GM18507 (cell line): ENCODE measurements around the gene CBX4.
"Not testable (repeated sequence)": the region's sequence is repeated elsewhere in the genome, so short reads cannot be mapped to it uniquely, and the experiment has no call there.

ENCODE experiments used
- DNase-seq: peaks from one replicate; pipeline ENCODE4 v3.0.0; 2011; ENCODE audit warnings: low read depth; ENCODE audit not compliant: insufficient read length; ENCODE audit errors: extremely low spot score
- FAIRE-seq: peaks from 2 replicates; lab custom pipeline; 2011; peaks lifted over from hg19 to GRCh38; lab: Jason Lieb, UNC

The CBX4 gene

GRCh38 chr17:79862238-79862637 is 23.0 kb upstream of the CBX4 start:
- DNase-seq (no peak), FAIRE-seq (no peak)

- DNase-seq (no peak), FAIRE-seq (no peak)
Observed at GRCh38 chr17:79861413-79862216, 22.4 kb upstream of the CBX4 start.

- no peak for FAIRE-seq
- DNase-seq: no peak
Observed at GRCh38 chr17:79859676-79860615, 20.7 kb upstream of the CBX4 start.

GRCh38 chr17:79857095-79857494 is 17.9 kb upstream of the CBX4 start:
- no peak for FAIRE-seq
- DNase-seq: no peak

- no peak for FAIRE-seq
- DNase-seq: no peak
Observed at GRCh38 chr17:79855331-79856124, 16.3 kb upstream of the CBX4 start.

GRCh38 chr17:79854080-79855060 is 15.1 kb upstream of the CBX4 start:
- FAIRE-seq: no peak
- no peak for DNase-seq

GRCh38 chr17:79853168-79853567 is 13.9 kb upstream of the CBX4 start:
- not testable (repeated sequence) for FAIRE-seq, DNase-seq

- DNase-seq (no peak), FAIRE-seq (peak; percentile 44)
Observed at GRCh38 chr17:79852748-79853147, 13.5 kb upstream of the CBX4 start.

- no peak for DNase-seq
Observed at GRCh38 chr17:79851461-79851817, 12.2 kb upstream of the CBX4 start.

GRCh38 chr17:79850571-79851460 is 11.6 kb upstream of the CBX4 start:
- FAIRE-seq (no peak), DNase-seq (no peak)

More at GRCh38 chr17:79851461-79851817, 12.2 kb upstream of the CBX4 start:
- FAIRE-seq: no peak

- DNase-seq: no peak
- no peak for FAIRE-seq
Observed at GRCh38 chr17:79849953-79850352, 10.7 kb upstream of the CBX4 start.

- DNase-seq: no peak
- FAIRE-seq: no peak
Observed at GRCh38 chr17:79848370-79848766, 9.1 kb upstream of the CBX4 start.

GRCh38 chr17:79847698-79848369 is 8.6 kb upstream of the CBX4 start:
- FAIRE-seq (no peak), DNase-seq (no peak)

GRCh38 chr17:79845601-79845949 is 6.3 kb upstream of the CBX4 start:
- no peak for DNase-seq
- no peak for FAIRE-seq

- DNase-seq (no peak), FAIRE-seq (no peak)
Observed at GRCh38 chr17:79844869-79845600, 5.8 kb upstream of the CBX4 start.
